CD14-positive monocyte (primary cell): ENCODE results near the gene KIAA0753. TPM values are rescaled to one million over a fixed set of nuclear protein-coding genes. Genes with fewer than 3 reads are reported as not detected.
A peak's percentile ranks its signal among the peaks of the same experiment; 100 is the strongest.

ENCODE experiments used
- DNase-seq, 3 donors: peaks; one replicate each; pipeline ENCODE4 v3.0.0-alpha.2; 2011 to 2022
- H2AFZ ChIP-seq: 2 replicates; pipeline ENCODE4 v1.6.0; 2012; ENCODE audit warnings: mild to moderate bottlenecking, low read depth, low read length, inconsistent platforms; ENCODE audit not compliant: insufficient read depth, poor library complexity, severe bottlenecking
- H3K27ac ChIP-seq, 2 donors: 1 replicate in 1 of 2; 2 replicates in 1 of 2; pipeline ENCODE4 v1.5.1; 2012 to 2013; ENCODE audit warnings: low read length in 2 of 2, control low read depth in 1 of 2, inconsistent platforms in 1 of 2, low read depth in 1 of 2, mild to moderate bottlenecking in 1 of 2
- H3K27me3 ChIP-seq, 2 donors: one replicate each; pipeline versions ENCODE4 v1.6.0 to v1.6.1; 2011 to 2013; ENCODE audit warnings: low read length in 2 of 2; ENCODE audit not compliant: control insufficient read depth in 2 of 2, insufficient read depth in 2 of 2
- H3K36me3 ChIP-seq, 2 donors: replicated peaks in 1 of 2; 1 replicate in 1 of 2; 2 replicates in 1 of 2; pipeline versions ENCODE4 v1.5.1 to v1.6.1; 2012 to 2013; ENCODE audit warnings: low read length in 2 of 2, control low read depth in 1 of 2, inconsistent platforms in 1 of 2, mild to moderate bottlenecking in 1 of 2; ENCODE audit not compliant: insufficient read depth in 2 of 2, control insufficient read depth in 1 of 2
- H3K4me1 ChIP-seq, 2 donors: 1 replicate in 1 of 2; 2 replicates in 1 of 2; pipeline versions ENCODE4 v1.5.1 to v1.6.1; 2012 to 2013; ENCODE audit warnings: low read length in 2 of 2, control low read depth in 1 of 2, inconsistent platforms in 1 of 2, mild to moderate bottlenecking in 1 of 2, moderate library complexity in 1 of 2; ENCODE audit not compliant: insufficient read depth in 2 of 2, control insufficient read depth in 1 of 2
- H3K4me2 ChIP-seq: replicated peaks from 2 replicates; pipeline ENCODE3; 2012; ENCODE audit warnings: low read length, moderate library complexity, mild to moderate bottlenecking; ENCODE audit not compliant: poor library complexity, severe bottlenecking; ENCODE audit errors: extremely low read depth
- H3K4me3 ChIP-seq, 3 experiments: fragments of 200-600 bp in 1 of 3; sonication (generic) in 1 of 3; replicated peaks in 1 of 3; 1 replicate in 2 of 3; 2 replicates in 1 of 3; pipeline ENCODE4 v1.5.1; 2011 to 2013; ENCODE audit warnings: low read length in 3 of 3, mild to moderate bottlenecking in 3 of 3, control low read depth in 2 of 3, low read depth in 2 of 3, inconsistent platforms in 1 of 3, moderate library complexity in 1 of 3
- H3K79me2 ChIP-seq: 2 replicates; pipeline ENCODE4 v1.6.0; 2012; ENCODE audit warnings: mild to moderate bottlenecking, control low read depth, inconsistent platforms, low read length, moderate library complexity; ENCODE audit not compliant: insufficient read depth
- H3K9ac ChIP-seq: 2 replicates; pipeline ENCODE4 v1.6.0; 2017; ENCODE audit warnings: low read length, mild to moderate bottlenecking; ENCODE audit not compliant: insufficient read depth, poor library complexity, severe bottlenecking
- H3K9me3 ChIP-seq, 2 donors: replicated peaks in 1 of 2; 1 replicate in 1 of 2; 2 replicates in 1 of 2; pipeline versions ENCODE4 v1.5.1 to v1.6.1; 2012 to 2013; ENCODE audit warnings: low read length in 2 of 2, control low read depth in 1 of 2; ENCODE audit not compliant: control insufficient read depth in 1 of 2, insufficient read depth in 1 of 2
- H4K20me1 ChIP-seq: 2 replicates; pipeline ENCODE4 v1.6.0; 2012; ENCODE audit warnings: mild to moderate bottlenecking, low read length, control low read depth, moderate library complexity; ENCODE audit not compliant: insufficient read depth
- H3K27ac Mint-ChIP-seq, 7 donors: one replicate each; pipeline ENCODE4 v1.8.0; 2020; ENCODE audit warnings: mild to moderate bottlenecking in 7 of 7, mixed read lengths in 7 of 7, moderate library complexity in 6 of 7, inconsistent platforms in 2 of 7
- H3K27me3 Mint-ChIP-seq, 3 donors: one replicate each; pipeline ENCODE4 v1.8.0; 2021 to 2022; ENCODE audit warnings: low read depth in 3 of 3, mild to moderate bottlenecking in 3 of 3, mixed read lengths in 3 of 3, moderate library complexity in 3 of 3, inconsistent platforms in 1 of 3
- H3K36me3 Mint-ChIP-seq, 2 donors: one replicate each; pipeline ENCODE4 v1.8.0; 2020; ENCODE audit warnings: mixed read lengths in 2 of 2, inconsistent platforms in 1 of 2, mild to moderate bottlenecking in 1 of 2
- H3K4me1 Mint-ChIP-seq: one replicate; pipeline ENCODE4 v1.8.0; 2020; ENCODE audit warnings: mild to moderate bottlenecking, mixed read lengths
- H3K4me3 Mint-ChIP-seq, 2 donors: one replicate each; pipeline ENCODE4 v1.8.0; 2020; ENCODE audit warnings: mild to moderate bottlenecking in 2 of 2, mixed read lengths in 2 of 2, moderate library complexity in 1 of 2
- H3K9me3 Mint-ChIP-seq, 7 donors: one replicate each; pipeline ENCODE4 v1.8.0; 2020 to 2022; ENCODE audit warnings: mixed read lengths in 7 of 7, mild to moderate bottlenecking in 6 of 7, moderate library complexity in 6 of 7, inconsistent platforms in 2 of 7
- CTCF ChIP-seq: fragments of 200-600 bp; IDR thresholded peaks from one replicate; pipeline ENCODE4 v1.8.0; 2022; ENCODE audit warnings: antibody characterized with exemption, mild to moderate bottlenecking
- WGBS: methylation state at CpG from one replicate; pipeline ENCODE4 v1.1.5; 2013; ENCODE audit warnings: missing lambda C conversion rate; ENCODE audit not compliant: insufficient coverage; 5-methylcytosine and 5-hydroxymethylcytosine counted together
- intact Hi-C, 2 donors: fragments of 100-400 bp; cut with micrococcal nuclease; formaldehyde crosslinking; loops; one replicate each; pipeline versions ENCODE4 v1.15.0 to v1.15.1; 2023
- polyA plus RNA-seq, 3 donors: library from polyadenylated mRNA; depleted of rRNA in 1 of 3; unstranded in 2 of 3; stranded (reverse) in 1 of 3; fragments of 300-500 nt in 2 of 3; fragments of >200 nt in 1 of 3; fragmentation: Illumina TruSeq in 2 of 3; gene quantifications; 1 replicate in 2 of 3; 2 replicates in 1 of 3; pipeline ENCODE4 v1.2.3, GENCODE V29; 2012 to 2021

KIAA0753 gene
- polyA plus RNA-seq, 3 donors, result 1.7 to 6.6 (median 3.5) TPM

GRCh38 chr17:6611231-6611630 is 29.3 kb downstream of the KIAA0753 start:
- intact Hi-C loops, result no loop called here
- TF ChIP-seq CTCF, result no peak
- H3K27me3 Mint-ChIP-seq, result peaks cover 0 to 2% (median 0%) of the 10 kb centered on the region in 3 donors
- no peak for DNase-seq
- peak overlapping the region in 1 of 7 donors; percentile 23 for H3K27ac Mint-ChIP-seq
- H3K9ac ChIP-seq, result no peak overlapping the region
- peaks cover 72 to 86% of the 10 kb centered on the region in 2 donors for H3K36me3 Mint-ChIP-seq
- H3K4me3 ChIP-seq, result no peak overlapping the region
- H3K4me1 Mint-ChIP-seq, result no peaks in the 10 kb centered on the region
- H4K20me1 ChIP-seq, result no peaks in the 10 kb centered on the region
- WGBS, result 80% methylated on average over 2 of the region's 4 CpGs
- no peak overlapping the region for H2AFZ ChIP-seq
- H3K4me1 ChIP-seq, result no peaks in the 10 kb centered on the region
- no peaks in the 10 kb centered on the region for H3K79me2 ChIP-seq
- no peak overlapping the region for H3K27ac ChIP-seq
- H3K4me3 Mint-ChIP-seq, result no peak overlapping the region
- H3K27me3 ChIP-seq, result no peaks in the 10 kb centered on the region
- no peak overlapping the region for H3K4me2 ChIP-seq
- peaks cover 49 to 88% of the 10 kb centered on the region in 2 donors for H3K36me3 ChIP-seq
- H3K9me3 ChIP-seq, result no peaks in the 10 kb centered on the region
- no peaks in the 10 kb centered on the region for H3K9me3 Mint-ChIP-seq

GRCh38 chr17:6610011-6610410 is 30.5 kb downstream of the KIAA0753 start:
- H3K4me3 Mint-ChIP-seq, result no peak overlapping the region
- WGBS, result no CpG with 5 or more reads among the region's 5 CpGs
- Histone ChIP-seq H3K4me1 (no peaks in the 10 kb centered on the region), H3K27ac (no peak overlapping the region), H4K20me1 (no peaks in the 10 kb centered on the region), H2AFZ (no peak overlapping the region), H3K4me3 (no peak overlapping the region), H3K9ac (no peak overlapping the region), H3K4me2 (no peak overlapping the region), H3K9me3 (no peaks in the 10 kb centered on the region), H3K27me3 (no peaks in the 10 kb centered on the region), H3K36me3 (peaks cover 61 to 88% of the 10 kb centered on the region in 2 donors), H3K79me2 (no peaks in the 10 kb centered on the region)
- H3K4me1 Mint-ChIP-seq, result no peaks in the 10 kb centered on the region
- H3K9me3 Mint-ChIP-seq, result no peaks in the 10 kb centered on the region
- peaks cover 0 to 2% (median 0%) of the 10 kb centered on the region in 3 donors for H3K27me3 Mint-ChIP-seq
- TF ChIP-seq CTCF, result no peak
- peaks cover 77 to 90% of the 10 kb centered on the region in 2 donors for H3K36me3 Mint-ChIP-seq
- no peak for DNase-seq
- no peak overlapping the region for H3K27ac Mint-ChIP-seq
- intact Hi-C loops, result no loop called here
